Rectal smooth muscle tissue (tissue), 1 donor: ENCODE measurements around the gene GP1BA.

ENCODE experiments used
- H3K27ac ChIP-seq: one replicate; pipeline ENCODE4 v1.7.0; 2013; ENCODE audit warnings: low read depth, low read length, inconsistent platforms
- H3K27me3 ChIP-seq: one replicate; pipeline ENCODE4 v1.7.0; 2013; ENCODE audit warnings: low read length; ENCODE audit not compliant: control insufficient read depth, insufficient read depth
- H3K36me3 ChIP-seq: one replicate; pipeline ENCODE4 v1.7.0; 2013; ENCODE audit warnings: low read length; ENCODE audit not compliant: control insufficient read depth, insufficient read depth
- H3K4me1 ChIP-seq: one replicate; pipeline ENCODE4 v1.7.0; 2013; ENCODE audit warnings: low read length; ENCODE audit not compliant: control insufficient read depth, insufficient read depth
- H3K4me3 ChIP-seq: one replicate; pipeline ENCODE4 v1.7.0; 2013; ENCODE audit warnings: low read length
- H3K9ac ChIP-seq: one replicate; pipeline ENCODE4 v1.7.0; 2013; ENCODE audit warnings: low read length

Gene GP1BA

GRCh38 chr17:4931963-4932362 is at the start of gene GP1BA:
Gene GP1BA (plus strand): TSS chr17:4932277. CDS start chr17:4932605, 328 bp downstream.
- Histone ChIP-seq H3K36me3 (peaks cover 5% of the 10 kb centered on the region), H3K27me3 (no peaks in the 10 kb centered on the region), H3K27ac (no peak within 1 kb of the TSS), H3K4me3 (no peak within 1 kb of the TSS), H3K9ac (no peak within 1 kb of the TSS), H3K4me1 (peaks cover 3% of the 10 kb centered on the region)

- Histone ChIP-seq H3K4me1 (no peaks in the 10 kb centered on the region), H3K36me3 (peaks cover 34% of the 10 kb centered on the region), H3K27me3 (no peaks in the 10 kb centered on the region), H3K9ac (no peak overlapping the region), H3K27ac (no peak overlapping the region), H3K4me3 (no peak overlapping the region)
These were observed 47.6 kb upstream of the GP1BA start for GRCh38 chr17:4884489-4884888.

- no peaks in the 10 kb centered on the region for H3K27me3 ChIP-seq
- H3K4me3 ChIP-seq: no peak overlapping the region
- no peaks in the 10 kb centered on the region for H3K4me1 ChIP-seq
- no peak overlapping the region for H3K27ac ChIP-seq
- H3K36me3 ChIP-seq: peaks cover 49% of the 10 kb centered on the region
- no peak overlapping the region for H3K9ac ChIP-seq
These were observed 45.2 kb upstream of the GP1BA start for GRCh38 chr17:4886830-4887229.

GRCh38 chr17:4887581-4887980 is 44.5 kb upstream of the GP1BA start:
- no peaks in the 10 kb centered on the region for H3K4me1 ChIP-seq
- no peak overlapping the region for H3K9ac ChIP-seq
- no peaks in the 10 kb centered on the region for H3K27me3 ChIP-seq
- H3K4me3 ChIP-seq: no peak overlapping the region
- H3K27ac ChIP-seq: no peak overlapping the region
- H3K36me3 ChIP-seq: peaks cover 52% of the 10 kb centered on the region

GRCh38 chr17:4891411-4892410 is 40.4 kb upstream of the GP1BA start:
- Histone ChIP-seq H3K36me3 (peaks cover 58% of the 10 kb centered on the region), H3K27me3 (no peaks in the 10 kb centered on the region), H3K4me1 (no peaks in the 10 kb centered on the region), H3K4me3 (no peak overlapping the region), H3K9ac (no peak overlapping the region), H3K27ac (no peak overlapping the region)

GRCh38 chr17:4892499-4893221 is 39.4 kb upstream of the GP1BA start:
- Histone ChIP-seq H3K36me3 (peaks cover 52% of the 10 kb centered on the region), H3K27ac (no peak overlapping the region), H3K9ac (no peak overlapping the region), H3K4me1 (no peaks in the 10 kb centered on the region), H3K27me3 (no peaks in the 10 kb centered on the region), H3K4me3 (no peak overlapping the region)

GRCh38 chr17:4893272-4893671 is 38.8 kb upstream of the GP1BA start:
- Histone ChIP-seq H3K4me1 (no peaks in the 10 kb centered on the region), H3K4me3 (no peak overlapping the region), H3K27ac (no peak overlapping the region), H3K27me3 (no peaks in the 10 kb centered on the region), H3K9ac (no peak overlapping the region), H3K36me3 (peaks cover 52% of the 10 kb centered on the region)

GRCh38 chr17:4893721-4894560 is 38.1 kb upstream of the GP1BA start:
- Histone ChIP-seq H3K27me3 (peaks cover 4% of the 10 kb centered on the region), H3K4me3 (no peak overlapping the region), H3K36me3 (peaks cover 52% of the 10 kb centered on the region), H3K27ac (no peak overlapping the region), H3K9ac (no peak overlapping the region), H3K4me1 (peaks cover 2% of the 10 kb centered on the region)

GRCh38 chr17:4895121-4895520 is 37.0 kb upstream of the GP1BA start:
- peaks cover 47% of the 10 kb centered on the region for H3K36me3 ChIP-seq
- no peak overlapping the region for H3K4me3 ChIP-seq
- no peak overlapping the region for H3K27ac ChIP-seq
- H3K27me3 ChIP-seq: peaks cover 11% of the 10 kb centered on the region
- no peak overlapping the region for H3K9ac ChIP-seq
- peaks cover 2% of the 10 kb centered on the region for H3K4me1 ChIP-seq

GRCh38 chr17:4895657-4896331 is 36.3 kb upstream of the GP1BA start:
- Histone ChIP-seq H3K9ac (no peak overlapping the region), H3K4me1 (peaks cover 2% of the 10 kb centered on the region), H3K4me3 (no peak overlapping the region), H3K36me3 (peaks cover 40% of the 10 kb centered on the region), H3K27me3 (peaks cover 12% of the 10 kb centered on the region), H3K27ac (no peak overlapping the region)

- Histone ChIP-seq H3K27ac (no peak overlapping the region), H3K9ac (no peak overlapping the region), H3K27me3 (peaks cover 12% of the 10 kb centered on the region), H3K4me3 (no peak overlapping the region), H3K4me1 (peaks cover 2% of the 10 kb centered on the region), H3K36me3 (peaks cover 33% of the 10 kb centered on the region)
These were observed 35.5 kb upstream of the GP1BA start for GRCh38 chr17:4896332-4897197.
